ENCODE results near the gene CWF19L2. TPM values are rescaled to one million over a fixed set of nuclear protein-coding genes. Genes with fewer than 3 reads are reported as not detected.

Gene CWF19L2
- total RNA-seq, 2 donors from 2014 or later = 14.7 to 17.1 TPM

DNA sequence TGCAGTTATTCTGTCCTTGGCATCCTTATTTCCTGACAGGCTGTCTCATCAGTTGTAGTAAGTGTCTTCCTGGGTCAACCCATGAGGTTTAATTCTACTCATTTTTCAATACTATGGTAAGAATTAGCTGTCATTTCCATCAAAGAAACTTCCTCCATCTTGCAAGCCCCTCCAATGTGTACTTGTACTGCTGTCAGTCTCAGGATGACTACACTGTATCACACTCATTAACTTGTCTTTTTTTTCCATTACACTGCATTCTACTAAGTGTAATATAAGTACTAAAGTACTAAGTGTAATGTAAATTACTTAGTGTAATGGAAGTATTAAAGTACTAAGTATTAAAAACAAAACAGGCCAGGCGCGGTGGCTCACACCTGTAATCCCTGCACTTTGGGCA lies 102.8 kb downstream of the CWF19L2 start:
- no peak for DNase-seq (ENCODE audit: low spot score)

DNA sequence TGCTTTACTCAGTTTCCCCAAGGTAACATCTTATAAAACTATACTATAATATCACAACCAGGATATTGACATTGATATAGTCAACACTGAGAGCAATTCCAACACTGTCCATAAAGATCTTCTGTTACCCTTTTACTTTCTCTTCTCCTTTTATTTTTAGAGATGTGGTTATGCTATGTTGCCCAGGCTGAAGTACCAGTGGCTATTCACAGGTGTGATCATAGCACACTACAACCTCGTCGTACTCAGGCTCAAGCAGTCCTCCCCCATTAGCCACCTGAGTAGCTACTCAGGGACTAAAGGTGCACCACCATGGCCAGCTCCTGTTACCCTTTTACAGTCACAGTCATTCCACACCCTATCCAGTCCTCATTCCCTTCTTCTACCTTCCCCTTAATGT lies 119.7 kb downstream of the CWF19L2 start:
- no peak for DNase-seq (ENCODE audit: low spot score)
- intact Hi-C loops (cut with DNase I) = no loop called here

More for the DNA sequence above, 102.8 kb downstream of the CWF19L2 start:
- intact Hi-C loops (cut with DNase I) = loop anchor here in 1 of 2 donors (5.0 kb wide), 1 partner anchor 183 kb away; no protein-coding TSS in a partner anchor

DNA sequence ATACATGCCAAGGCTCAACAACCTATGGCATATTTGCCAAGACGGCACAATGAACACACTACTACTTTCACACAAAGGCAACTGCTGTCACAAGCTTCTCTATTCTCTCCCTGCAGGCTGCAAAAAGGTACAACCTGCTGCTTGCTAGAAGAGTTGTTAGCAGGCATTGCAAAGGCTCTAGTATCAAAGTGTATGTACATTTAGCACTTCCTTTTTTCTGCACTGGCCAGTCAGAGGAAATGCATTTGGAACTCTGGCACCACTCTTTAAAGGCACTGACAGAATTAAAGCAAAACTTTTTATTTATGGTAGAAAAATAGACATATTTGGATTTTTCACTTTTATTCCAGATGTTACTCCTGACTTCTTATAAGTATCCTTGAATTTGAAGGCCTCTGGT lies 125.9 kb downstream of the CWF19L2 start:
- intact Hi-C loops (cut with DNase I) = no loop called here
- no peak for DNase-seq (ENCODE audit: low spot score)

DNA sequence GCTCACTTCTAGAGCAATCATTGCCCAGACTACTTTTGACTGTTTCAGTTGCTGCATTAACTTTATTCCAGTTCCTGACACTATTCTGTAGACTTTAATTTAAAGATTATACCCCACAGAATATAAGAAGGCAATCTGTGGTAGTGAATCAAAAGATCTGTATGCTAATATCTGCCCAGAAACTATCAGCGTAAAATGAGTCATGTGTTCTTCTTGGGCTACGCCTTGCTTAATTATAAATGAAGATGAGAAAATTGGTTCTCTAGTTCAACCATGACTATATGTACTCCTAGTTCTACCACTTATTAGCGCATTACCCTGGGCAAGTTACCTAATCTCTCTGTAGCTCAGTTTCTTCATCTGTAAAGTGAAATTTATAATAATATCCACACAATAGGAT lies 128.5 kb downstream of the CWF19L2 start:
- intact Hi-C loops (cut with DNase I) = no loop called here
- no peak for DNase-seq (ENCODE audit: low spot score)

DNA sequence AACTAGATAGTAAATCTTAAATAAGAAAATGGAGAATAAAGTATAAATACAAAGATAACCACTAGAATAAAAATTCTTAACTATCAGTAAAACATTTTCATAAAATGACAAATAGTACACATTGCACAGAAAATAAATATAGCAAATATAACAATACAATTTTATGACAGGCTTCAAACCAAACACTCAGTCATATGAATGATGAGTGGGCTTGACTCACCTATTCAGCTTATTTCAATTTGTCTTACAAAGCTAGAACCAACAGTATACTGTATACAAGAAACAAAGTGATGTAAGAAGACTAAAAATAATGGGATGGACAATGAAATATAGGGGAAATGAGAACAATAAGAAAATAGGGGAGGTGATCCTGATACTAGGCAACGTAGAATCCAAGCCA lies 141.2 kb downstream of the CWF19L2 start:
- DNase-seq (ENCODE audit: low spot score) = no peak
- intact Hi-C loops (cut with DNase I) = no loop called here

DNA sequence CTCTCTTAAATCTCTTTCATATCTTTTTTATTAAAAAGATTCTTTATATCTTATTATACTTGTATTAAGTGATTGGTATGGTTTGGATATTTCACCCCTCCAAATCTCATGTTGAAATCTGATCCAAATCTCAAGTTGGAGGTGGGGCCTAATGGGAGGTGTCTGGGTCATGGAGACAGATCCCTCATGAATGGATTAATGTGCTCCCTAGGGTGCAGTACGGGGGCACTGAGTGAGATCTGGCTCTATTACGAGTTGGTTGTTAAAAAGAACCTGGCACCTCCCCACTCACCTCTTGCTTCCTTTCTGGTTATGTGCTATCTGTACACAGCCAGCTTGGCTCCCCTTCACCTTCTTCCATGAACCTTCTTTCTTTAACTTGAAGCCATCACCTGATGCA lies 149.6 kb downstream of the CWF19L2 start:
- DNase-seq (ENCODE audit: low spot score) = no peak
- intact Hi-C loops (cut with DNase I) = no loop called here

DNA sequence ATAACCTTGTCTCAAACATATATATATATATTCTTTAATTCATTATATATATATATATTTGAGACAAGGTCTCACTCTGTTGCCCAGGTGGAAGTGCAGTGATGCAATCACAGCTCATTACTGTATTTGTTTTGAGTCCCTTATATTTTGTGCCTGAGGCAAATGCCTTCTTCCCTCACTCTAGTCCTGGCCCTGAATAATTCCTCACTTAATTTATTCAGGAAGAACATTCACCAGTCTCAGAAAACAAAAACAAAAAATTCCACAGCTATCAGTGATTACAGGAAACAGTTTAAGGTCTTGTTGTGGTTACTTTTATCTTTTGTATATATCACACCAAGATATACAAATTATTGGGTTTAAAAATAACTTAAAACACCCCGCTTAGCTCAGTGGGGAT lies 155.7 kb downstream of the CWF19L2 start:
- no peak for DNase-seq (ENCODE audit: low spot score)
- intact Hi-C loops (cut with DNase I) = no loop called here

DNA sequence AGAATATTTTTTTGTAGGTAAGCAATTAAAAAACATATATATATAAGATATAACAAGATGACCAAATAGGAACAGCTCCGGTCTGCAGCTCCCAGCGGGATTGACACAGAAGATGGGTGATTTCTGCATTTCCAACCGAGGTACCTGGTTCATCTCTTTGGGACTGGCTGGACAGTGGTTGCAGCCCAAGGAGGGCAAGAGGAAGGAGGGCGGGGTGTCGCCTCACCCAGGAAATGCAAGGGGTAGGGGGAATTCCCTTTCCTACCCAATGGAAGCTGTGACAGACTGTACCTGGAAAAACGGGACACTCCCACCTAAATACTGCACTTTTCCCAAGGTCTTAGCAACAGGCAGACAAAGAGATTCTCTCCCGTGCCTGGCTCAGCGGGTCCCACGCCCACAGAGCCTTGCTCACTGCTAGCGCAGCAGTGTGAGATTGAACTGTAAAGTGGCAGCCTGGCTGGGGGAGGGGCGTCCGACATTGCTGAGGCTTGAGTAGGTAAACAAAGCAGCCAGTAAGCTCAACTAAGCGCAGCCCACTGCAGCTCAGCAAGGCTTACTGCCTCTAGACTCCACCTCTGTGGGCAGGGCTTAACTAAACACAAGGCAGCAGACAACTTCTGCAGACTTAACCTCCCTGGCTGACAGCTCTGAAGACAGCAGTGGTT lies 163.8 kb downstream of the CWF19L2 start:
- intact Hi-C loops (cut with DNase I) = no loop called here
- DNase-seq (ENCODE audit: low spot score) = no peak

DNA sequence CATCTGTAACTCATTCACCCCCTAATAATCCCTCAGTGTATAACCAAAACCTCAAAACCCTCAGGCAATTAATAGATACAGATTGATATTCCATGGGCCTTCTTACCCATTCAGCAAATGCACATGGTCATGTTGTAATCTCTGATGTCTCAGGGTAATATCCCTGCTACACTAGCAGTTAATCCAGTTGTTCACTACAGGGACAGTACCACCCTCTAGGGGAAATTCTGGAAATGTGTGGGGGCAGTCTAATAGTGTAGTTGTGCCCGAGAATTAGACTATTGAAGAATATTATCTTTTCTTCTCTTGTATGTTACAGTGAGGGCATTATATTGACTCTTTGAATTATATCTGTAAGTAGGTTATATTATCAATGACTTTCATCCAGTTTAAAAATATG lies 175.4 kb downstream of the CWF19L2 start:
- DNase-seq (ENCODE audit: low spot score) = no peak
- intact Hi-C loops (cut with DNase I) = no loop called here

Other genes with a start within 250 kb of the CWF19L2 start
- gene ALKBH8, start 107.9 kb upstream of the CWF19L2 start, total RNA-seq = 10 to 100 TPM; 10.3 to 10.7 TPM
- 1 to 10 TPM; 1.6 to 3.3 TPM for gene ELMOD1, start 133.3 kb upstream of the CWF19L2 start, total RNA-seq

Data from posterior vena cava (tissue), 2 donors.